Prostate gland (tissue), 2 donors: ENCODE measurements around the gene PLPPR1. TPM values are rescaled to one million over a fixed set of nuclear protein-coding genes. Genes with fewer than 3 reads are reported as not detected.

Source experiments
- DNase-seq: peaks from one replicate; pipeline ENCODE4 v3.0.0-alpha.2; 2019; ENCODE audit warnings: low spot score
- H3K27ac ChIP-seq, 2 donors: fragments of 200-600 bp; sonication (generic); 2 replicates each; pipeline ENCODE4 v1.5.1; 2017 to 2019
- H3K27me3 ChIP-seq: fragments of 200-600 bp; sonication (generic); replicated peaks from 2 replicates; pipeline ENCODE4 v1.5.1; 2019; ENCODE audit not compliant: insufficient read depth
- H3K36me3 ChIP-seq, 2 donors: fragments of 200-600 bp; sonication (generic); 1 replicate in 1 of 2; 2 replicates in 1 of 2; pipeline versions ENCODE4 v1.5.1 to v1.8.1; 2017 to 2019
- H3K4me1 ChIP-seq: fragments of 200-600 bp; sonication (generic); replicated peaks from 2 replicates; pipeline ENCODE4 v1.5.1; 2019
- H3K4me3 ChIP-seq, 2 donors: fragments of 200-600 bp; sonication (generic); 2 replicates each; pipeline ENCODE4 v1.5.1; 2017 to 2019
- H3K9me3 ChIP-seq: fragments of 200-600 bp; sonication (generic); 2 replicates; pipeline ENCODE4 v1.5.1; 2017
- POLR2A ChIP-seq: fragments of 450-650 bp; IDR thresholded peaks from one replicate; pipeline ENCODE4 v1.6.1; 2016; ENCODE audit warnings: antibody characterized with exemption, mild to moderate bottlenecking
- POLR2AphosphoS5 ChIP-seq: sonication (generic); formaldehyde crosslinking; IDR thresholded peaks from one replicate; pipeline ENCODE4 v1.6.1; 2017; ENCODE audit warnings: antibody characterized with exemption
- WGBS: methylation state at CpG from one replicate; pipeline ENCODE4 v1.1.5; 2018; 5-methylcytosine and 5-hydroxymethylcytosine counted together
- intact Hi-C: fragments of 100-400 bp; cut with DNase I; formaldehyde crosslinking; loops from one replicate; pipeline ENCODE4 v1.14.2; 2022
- total RNA-seq, 2 donors: library from RNA; depleted of rRNA; stranded (reverse); fragments of >200 nt; gene quantifications; one replicate each; pipeline ENCODE4 v1.1.0, GENCODE V29; 2016
- TF ChIP-seq, protein P1 (sequence below), 4 experiments: fragments of 200-600 bp in 2 of 4; fragments of 450-650 bp in 2 of 4; sonication (generic) in 2 of 4; IDR thresholded peaks; 1 replicate in 3 of 4; 2 replicates in 1 of 4; pipeline ENCODE4 v1.5.1; 2016 to 2019; ENCODE audit warnings: antibody characterized with exemption in 4 of 4, mild to moderate bottlenecking in 2 of 4, moderate library complexity in 2 of 4

The PLPPR1 gene
- total RNA-seq, 2 donors from 2014 or later: 2.8 TPM; not detected in 1

DNA sequence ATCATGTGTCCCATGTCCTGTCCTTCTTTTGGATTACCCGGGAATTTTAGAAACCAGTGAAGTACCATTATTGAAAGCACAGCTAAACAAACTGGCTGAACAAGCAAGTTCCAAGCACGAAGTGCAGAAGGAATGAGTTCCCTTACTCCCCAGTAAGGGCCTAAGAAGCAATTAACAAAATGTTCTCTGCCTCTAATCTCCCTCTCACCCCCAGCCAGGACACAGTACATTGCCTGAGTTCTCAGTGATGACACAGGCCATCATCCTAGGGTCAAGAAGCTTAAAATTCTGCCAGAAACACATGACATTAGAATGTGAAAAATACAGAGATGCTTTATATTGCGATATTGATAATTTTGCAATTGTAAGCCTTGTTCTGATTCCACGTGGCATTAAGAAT lies 118.0 kb downstream of the PLPPR1 start:
- H3K4me3 ChIP-seq: no peak overlapping the region
- TF ChIP-seq, protein P1, sequence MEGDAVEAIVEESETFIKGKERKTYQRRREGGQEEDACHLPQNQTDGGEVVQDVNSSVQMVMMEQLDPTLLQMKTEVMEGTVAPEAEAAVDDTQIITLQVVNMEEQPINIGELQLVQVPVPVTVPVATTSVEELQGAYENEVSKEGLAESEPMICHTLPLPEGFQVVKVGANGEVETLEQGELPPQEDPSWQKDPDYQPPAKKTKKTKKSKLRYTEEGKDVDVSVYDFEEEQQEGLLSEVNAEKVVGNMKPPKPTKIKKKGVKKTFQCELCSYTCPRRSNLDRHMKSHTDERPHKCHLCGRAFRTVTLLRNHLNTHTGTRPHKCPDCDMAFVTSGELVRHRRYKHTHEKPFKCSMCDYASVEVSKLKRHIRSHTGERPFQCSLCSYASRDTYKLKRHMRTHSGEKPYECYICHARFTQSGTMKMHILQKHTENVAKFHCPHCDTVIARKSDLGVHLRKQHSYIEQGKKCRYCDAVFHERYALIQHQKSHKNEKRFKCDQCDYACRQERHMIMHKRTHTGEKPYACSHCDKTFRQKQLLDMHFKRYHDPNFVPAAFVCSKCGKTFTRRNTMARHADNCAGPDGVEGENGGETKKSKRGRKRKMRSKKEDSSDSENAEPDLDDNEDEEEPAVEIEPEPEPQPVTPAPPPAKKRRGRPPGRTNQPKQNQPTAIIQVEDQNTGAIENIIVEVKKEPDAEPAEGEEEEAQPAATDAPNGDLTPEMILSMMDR (IDR thresholded peaks at IDR 0.05): no peak
- TF ChIP-seq POLR2AphosphoS5 (no peak), POLR2A (no peak)
- H3K27ac ChIP-seq: no peak overlapping the region
- no peak for DNase-seq
- no peaks in the 10 kb centered on the region for H3K4me1 ChIP-seq
- no peaks in the 10 kb centered on the region for H3K9me3 ChIP-seq
- H3K27me3 ChIP-seq: no peaks in the 10 kb centered on the region
- intact Hi-C loops: no loop called here
- no peaks in the 10 kb centered on the region for H3K36me3 ChIP-seq
- WGBS: 76% methylated on average over 4 of the region's 4 CpGs

DNA sequence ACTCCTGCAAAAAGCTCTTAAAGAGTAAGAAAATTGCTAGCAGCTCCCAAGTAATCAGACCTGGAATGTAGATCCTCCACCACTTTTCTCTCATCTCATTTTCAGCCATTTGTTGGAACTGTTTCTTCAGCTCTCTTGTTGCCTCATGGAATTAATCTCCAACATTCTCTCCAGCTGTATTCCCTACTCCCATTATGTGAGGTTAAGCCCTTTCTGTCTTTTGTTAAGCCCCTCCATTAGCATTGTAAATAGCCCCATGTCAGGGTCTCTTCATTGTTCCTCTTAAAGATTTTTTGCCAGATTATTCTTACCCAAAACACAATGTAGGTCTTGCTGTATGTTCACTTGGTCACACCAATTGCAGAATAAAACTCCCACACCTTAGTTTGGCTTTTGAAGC lies 119.8 kb downstream of the PLPPR1 start:
- Histone ChIP-seq H3K36me3 (no peaks in the 10 kb centered on the region), H3K4me1 (no peaks in the 10 kb centered on the region), H3K27ac (no peak overlapping the region), H3K4me3 (no peak overlapping the region), H3K9me3 (no peaks in the 10 kb centered on the region), H3K27me3 (no peaks in the 10 kb centered on the region)
- intact Hi-C loops: no loop called here
- no peak for DNase-seq
- TF ChIP-seq POLR2AphosphoS5 (no peak), POLR2A (no peak)
- TF ChIP-seq, protein P1 (IDR thresholded peaks at IDR 0.05): no peak

DNA sequence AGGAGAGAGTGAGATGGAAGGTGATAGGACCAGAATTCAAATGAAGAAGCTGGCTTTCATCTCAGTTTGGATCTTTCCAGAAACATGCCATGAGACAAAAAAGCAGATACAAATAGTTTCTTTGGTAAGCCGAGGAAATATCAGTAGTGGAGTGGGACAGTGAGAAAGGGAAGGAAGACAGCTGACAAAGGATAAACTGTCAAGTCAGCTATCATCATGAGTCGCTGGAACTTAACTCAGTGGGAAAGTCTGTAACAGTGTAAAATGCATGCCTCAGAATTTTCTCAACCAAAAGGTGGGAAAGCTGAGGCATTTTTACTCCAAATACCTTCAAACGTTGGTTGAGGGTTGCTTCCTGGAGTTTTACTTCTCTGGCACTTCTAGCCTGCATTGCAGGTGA lies 129.8 kb downstream of the PLPPR1 start:
- Histone ChIP-seq H3K9me3 (no peaks in the 10 kb centered on the region), H3K36me3 (no peaks in the 10 kb centered on the region), H3K4me3 (no peak overlapping the region), H3K27ac (no peak overlapping the region), H3K4me1 (no peaks in the 10 kb centered on the region), H3K27me3 (no peaks in the 10 kb centered on the region)
- 76% methylated on average over 3 of the region's 3 CpGs for WGBS
- TF ChIP-seq POLR2AphosphoS5 (no peak), POLR2A (no peak)
- TF ChIP-seq, protein P1 (IDR thresholded peaks at IDR 0.05): no peak
- no peak for DNase-seq
- intact Hi-C loops: no loop called here

DNA sequence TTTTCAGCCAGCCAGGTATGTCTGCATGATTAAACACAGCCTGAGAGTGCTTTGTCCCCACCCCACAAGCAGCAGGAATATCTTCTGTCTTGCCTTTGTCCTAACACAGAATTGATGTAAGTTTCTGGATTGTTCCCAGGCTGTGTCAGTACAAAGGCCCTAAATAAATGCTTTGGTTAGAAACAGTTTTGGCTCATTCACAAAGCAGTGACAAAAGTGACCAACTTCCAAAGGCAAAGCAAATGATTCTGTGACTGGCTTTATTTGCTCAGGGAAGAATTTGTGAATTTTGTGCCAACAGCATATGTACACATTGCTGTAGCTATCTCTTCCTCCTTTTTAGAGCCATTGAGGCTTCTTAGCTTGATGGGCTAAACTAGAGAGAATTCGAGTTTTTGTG lies 133.7 kb downstream of the PLPPR1 start:
- H3K27me3 ChIP-seq: no peaks in the 10 kb centered on the region
- intact Hi-C loops: no loop called here
- H3K4me3 ChIP-seq: no peak overlapping the region
- H3K27ac ChIP-seq: no peak overlapping the region
- TF ChIP-seq POLR2A (no peak), POLR2AphosphoS5 (no peak)
- TF ChIP-seq, protein P1 (IDR thresholded peaks at IDR 0.05): no peak
- no peaks in the 10 kb centered on the region for H3K4me1 ChIP-seq
- no peak for DNase-seq
- WGBS: 48% methylated on average over 1 of the region's 1 CpG
- H3K36me3 ChIP-seq: no peaks in the 10 kb centered on the region
- H3K9me3 ChIP-seq: no peaks in the 10 kb centered on the region

DNA sequence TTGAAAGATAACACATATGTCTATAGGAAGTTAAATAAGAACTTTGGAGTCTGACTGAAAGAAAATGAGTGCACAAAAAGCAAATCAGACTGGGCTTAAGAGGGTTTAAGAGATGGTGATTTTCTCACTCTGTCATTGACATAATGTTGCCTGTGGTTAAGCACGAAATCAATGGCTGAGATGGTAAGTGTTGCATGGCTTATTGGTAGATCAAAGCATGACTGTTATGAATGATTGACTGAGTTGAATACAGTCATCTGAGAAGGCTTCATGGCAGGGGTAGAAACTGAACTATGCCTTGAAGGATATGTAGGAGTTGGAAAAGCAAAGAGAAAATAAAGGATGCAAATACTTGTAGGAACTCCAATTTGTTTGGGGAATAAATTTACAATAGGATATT lies 136.6 kb downstream of the PLPPR1 start:
- no peaks in the 10 kb centered on the region for H3K9me3 ChIP-seq
- 71% methylated on average over 1 of the region's 1 CpG for WGBS
- H3K4me3 ChIP-seq: no peak overlapping the region
- intact Hi-C loops: no loop called here
- no peaks in the 10 kb centered on the region for H3K4me1 ChIP-seq
- DNase-seq: no peak
- TF ChIP-seq POLR2A (no peak), POLR2AphosphoS5 (no peak)
- TF ChIP-seq, protein P1 (IDR thresholded peaks at IDR 0.05): no peak
- H3K27me3 ChIP-seq: no peaks in the 10 kb centered on the region
- H3K27ac ChIP-seq: no peak overlapping the region
- no peaks in the 10 kb centered on the region for H3K36me3 ChIP-seq
